GM15510 (cell line): ENCODE results near the gene SRPK1.

Experiments used
- POLR2A ChIP-seq: IDR thresholded peaks from 3 replicates; pipeline ENCODE4 v1.6.1; 2011; ENCODE audit warnings: borderline replicate concordance; ENCODE audit not compliant: insufficient read length; ENCODE audit errors: extremely low read depth

The SRPK1 gene

GRCh38 chr6:35804996-35805736, 115.7 kb downstream of the SRPK1 start, which contains the start of gene LHFPL5:
Gene LHFPL5 (plus strand): TSS chr6:35805352. CDS start chr6:35805671, 319 bp downstream.
- no peak for TF ChIP-seq POLR2A

GRCh38 chr6:35801148-35801547, 119.8 kb downstream of the SRPK1 start:
- no peak for TF ChIP-seq POLR2A

GRCh38 chr6:35798706-35799105, 122.2 kb downstream of the SRPK1 start:
- no peak for TF ChIP-seq POLR2A

GRCh38 chr6:35797837-35798526, 122.9 kb downstream of the SRPK1 start:
- no peak for TF ChIP-seq POLR2A

GRCh38 chr6:35796236-35796635, 124.7 kb downstream of the SRPK1 start:
- TF ChIP-seq POLR2A, result no peak

GRCh38 chr6:35795453-35796071, 125.3 kb downstream of the SRPK1 start:
- TF ChIP-seq POLR2A, result no peak

GRCh38 chr6:35794536-35795452, 126.1 kb downstream of the SRPK1 start:
- TF ChIP-seq POLR2A, result no peak

GRCh38 chr6:35790683-35791082, 130.2 kb downstream of the SRPK1 start:
- TF ChIP-seq POLR2A, result no peak

GRCh38 chr6:35788423-35788982, 132.4 kb downstream of the SRPK1 start:
- TF ChIP-seq POLR2A, result no peak

GRCh38 chr6:35787266-35788218, 133.4 kb downstream of the SRPK1 start:
- TF ChIP-seq POLR2A, result no peak

GRCh38 chr6:35786810-35787209, 134.1 kb downstream of the SRPK1 start:
- no peak for TF ChIP-seq POLR2A

- TF ChIP-seq POLR2A, result no peak
Observed at GRCh38 chr6:35786272-35786671, 134.6 kb downstream of the SRPK1 start.

- TF ChIP-seq POLR2A, result no peak
Observed at GRCh38 chr6:35784200-35784599, 136.7 kb downstream of the SRPK1 start.
